Measurements from ENCODE around the gene PSMC3IP. TPM values are rescaled to one million over a fixed set of nuclear protein-coding genes. Genes with fewer than 3 reads are reported as not detected.
"Not testable (repeated sequence)": the region's sequence is repeated elsewhere in the genome, so short reads cannot be mapped to it uniquely, and the experiment has no call there.

The PSMC3IP gene
- total RNA-seq, 2 experiments from 2014 or later, result 27.0 to 28.9 TPM

GRCh38 chr17:42548993-42549755 is 28.4 kb downstream of the PSMC3IP start:
- Mint-ChIP-seq H3K36me3 (ENCODE audit: low read depth) (peaks cover 3% of the 10 kb centered on the region), H3K27me3 (no peaks in the 10 kb centered on the region), H3K9me3 (ENCODE audit: low read depth) (no peaks in the 10 kb centered on the region), H3K27ac (no peak overlapping the region), H3K4me1 (peaks cover 17% of the 10 kb centered on the region), H3K4me3 (peak overlapping the region; percentile 36)
- POLR2A ChIA-PET, result interaction anchor here (1.1 kb wide), 1 partner anchor 12 kb away, joined by 7 read pairs; no protein-coding TSS in a partner anchor
- DNase-seq, result no peak
- no peak for ATAC-seq
- CTCF ChIA-PET, result interaction anchor here (0.8 to 1.3 kb wide), 7 partner anchors 10 to 173 kb away, joined by 3 to 7 read pairs (median 3); partner anchors contain the start of genes NAGLU and PSMC3IP
- intact Hi-C loops (cut with DNase I, micrococcal nuclease), result no loop called here

GRCh38 chr17:42548070-42548837 is 29.3 kb downstream of the PSMC3IP start:
- Mint-ChIP-seq H3K4me3 (peak overlapping the region; percentile 36), H3K36me3 (ENCODE audit: low read depth) (peaks cover 3% of the 10 kb centered on the region), H3K9me3 (ENCODE audit: low read depth) (no peaks in the 10 kb centered on the region), H3K27ac (no peak overlapping the region), H3K4me1 (peaks cover 13% of the 10 kb centered on the region), H3K27me3 (no peaks in the 10 kb centered on the region)
- POLR2A ChIA-PET, result interaction anchor here (0.5 to 1.5 kb wide), 4 partner anchors 11 to 420 kb away, joined by 3 to 7 read pairs (median 4); partner anchors contain the start of gene NAGLU
- intact Hi-C loops (cut with DNase I, micrococcal nuclease), result no loop called here
- peak; percentile 92 for DNase-seq
- CTCF ChIA-PET, result interaction anchor here (0.6 to 1.3 kb wide), 13 partner anchors 11 to 450 kb away, joined by 3 to 7 read pairs (median 3); partner anchors contain the start of genes NAGLU, PSMC3IP and RPL27
- peak; percentile 93 for ATAC-seq

- Mint-ChIP-seq H3K36me3 (ENCODE audit: low read depth) (peaks cover 3% of the 10 kb centered on the region), H3K4me1 (peaks cover 12% of the 10 kb centered on the region), H3K27ac (no peak overlapping the region), H3K27me3 (no peaks in the 10 kb centered on the region), H3K4me3 (no peak overlapping the region), H3K9me3 (ENCODE audit: low read depth) (no peaks in the 10 kb centered on the region)
- ATAC-seq (no peak), DNase-seq (no peak)
- ChIA-PET POLR2A (interaction anchor here (0.5 to 1.5 kb wide), 3 partner anchors 10 to 421 kb away, joined by 3 to 7 read pairs (median 4); partner anchors contain the start of gene NAGLU), CTCF (interaction anchor here (0.6 to 1.2 kb wide), 7 partner anchors 11 to 451 kb away, joined by 3 to 4 read pairs (median 3); partner anchors contain the start of genes NAGLU and RPL27)
- intact Hi-C loops (cut with DNase I, micrococcal nuclease), result no loop called here
These were observed 29.8 kb downstream of the PSMC3IP start for GRCh38 chr17:42547698-42548069.

DNA sequence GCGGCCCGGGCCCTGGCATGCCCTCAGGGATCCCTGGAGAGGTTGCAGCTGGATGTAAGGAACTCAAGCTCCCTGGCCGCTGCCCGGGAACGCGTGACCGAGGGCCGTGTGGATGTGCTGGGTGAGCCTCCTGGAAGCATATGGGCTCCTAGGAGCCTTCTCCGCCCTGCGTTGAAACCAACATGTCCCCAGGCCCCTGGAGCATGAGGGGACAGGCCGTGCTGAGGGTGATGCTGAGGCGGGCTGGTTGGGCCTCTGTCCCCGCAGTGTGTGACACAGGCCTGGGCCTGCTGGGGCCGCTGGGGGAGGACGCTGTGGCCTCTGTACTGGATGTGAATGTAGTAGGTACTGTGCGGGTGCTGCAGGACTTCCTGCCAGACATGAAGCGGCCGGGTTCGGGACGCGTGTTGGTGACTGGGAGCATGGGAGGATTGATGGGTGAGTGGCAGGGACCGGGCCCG is 30.5 kb downstream of the PSMC3IP start:
- intact Hi-C loops (cut with DNase I, micrococcal nuclease), result no loop called here
- ATAC-seq, result no peak

DNA sequence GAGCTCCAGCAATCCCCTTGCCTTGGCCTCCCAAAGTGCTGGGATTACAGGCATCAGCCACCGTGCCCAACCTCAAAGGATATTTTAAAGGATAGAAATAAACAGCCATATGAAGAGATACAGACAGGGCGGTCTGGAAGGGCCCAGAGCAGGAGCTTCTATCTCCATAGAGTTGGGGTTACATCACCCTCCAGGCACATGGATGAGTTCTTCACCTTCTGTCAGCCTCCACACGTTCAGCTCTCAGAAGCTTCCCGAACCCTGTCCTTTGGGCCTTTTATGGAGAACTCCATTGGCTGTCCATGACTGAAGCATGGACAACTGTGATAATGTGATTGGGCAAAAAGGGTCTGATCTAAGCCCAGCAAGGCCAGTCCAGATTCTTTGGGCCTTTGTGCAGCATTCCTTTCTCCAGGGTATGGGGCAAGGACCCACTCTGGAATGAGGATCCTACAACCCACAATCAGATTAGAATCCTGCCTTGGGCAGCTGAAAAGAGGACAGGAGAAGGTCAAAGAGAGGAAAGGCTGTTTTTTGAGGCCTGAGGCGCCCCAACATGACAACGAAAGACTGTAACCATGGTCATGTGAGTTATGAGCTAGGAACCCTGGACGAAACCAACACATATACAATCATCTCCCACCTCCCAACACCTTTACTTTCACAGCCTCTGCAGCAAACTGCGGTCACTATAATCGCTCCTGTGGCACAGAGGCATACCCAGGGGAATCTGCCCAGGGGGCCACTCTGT is 31.6 kb downstream of the PSMC3IP start:
- ATAC-seq; H3K4me3 Mint-ChIP-seq; H3K27me3 Mint-ChIP-seq; H3K27ac Mint-ChIP-seq; H3K9me3 Mint-ChIP-seq (ENCODE audit: low read depth); DNase-seq; CTCF ChIA-PET; H3K36me3 Mint-ChIP-seq (ENCODE audit: low read depth); intact Hi-C loops (cut with DNase I, micrococcal nuclease): not testable (repeated sequence)
- peaks cover 18% of the 10 kb centered on the region for H3K4me1 Mint-ChIP-seq
- POLR2A ChIA-PET, result interaction anchor here (0.6 kb wide), 1 partner anchor 13 kb away, joined by 3 read pairs; no protein-coding TSS in a partner anchor

More for the DNA sequence above, 30.5 kb downstream of the PSMC3IP start:
- no peak overlapping the region for H3K27ac Mint-ChIP-seq
- no peaks in the 10 kb centered on the region for H3K27me3 Mint-ChIP-seq
- DNase-seq, result no peak
- H3K4me3 Mint-ChIP-seq, result no peak overlapping the region
- POLR2A ChIA-PET, result interaction anchor here (1.5 kb wide), 1 partner anchor 11 kb away, joined by 3 read pairs; the partner anchor contains the start of gene NAGLU
- peaks cover 12% of the 10 kb centered on the region for H3K4me1 Mint-ChIP-seq
- H3K36me3 Mint-ChIP-seq (ENCODE audit: low read depth), result peaks cover 3% of the 10 kb centered on the region
- H3K9me3 Mint-ChIP-seq (ENCODE audit: low read depth), result no peaks in the 10 kb centered on the region
- CTCF ChIA-PET, result interaction anchor here (0.6 kb wide), 1 partner anchor 17 kb away, joined by 3 read pairs; no protein-coding TSS in a partner anchor

- Mint-ChIP-seq H3K27me3 (no peaks in the 10 kb centered on the region), H3K9me3 (ENCODE audit: low read depth) (no peaks in the 10 kb centered on the region), H3K4me1 (peaks cover 23% of the 10 kb centered on the region), H3K4me3 (no peak overlapping the region), H3K27ac (no peak overlapping the region), H3K36me3 (ENCODE audit: low read depth) (peaks cover 15% of the 10 kb centered on the region)
- CTCF ChIA-PET, result no interaction called here
- ATAC-seq, result no peak
- no peak for DNase-seq
- intact Hi-C loops (cut with DNase I, micrococcal nuclease), result no loop called here
- POLR2A ChIA-PET, result no interaction called here
These were observed 32.6 kb downstream of the PSMC3IP start for GRCh38 chr17:42544874-42545283.

- H3K9me3 Mint-ChIP-seq (ENCODE audit: low read depth), result no peaks in the 10 kb centered on the region
- peaks cover 15% of the 10 kb centered on the region for H3K4me1 Mint-ChIP-seq
- intact Hi-C loops (cut with DNase I, micrococcal nuclease), result no loop called here
- POLR2A ChIA-PET, result no interaction called here
- ATAC-seq (no peak), DNase-seq (no peak)
- peaks cover 20% of the 10 kb centered on the region for H3K36me3 Mint-ChIP-seq (ENCODE audit: low read depth)
- CTCF ChIA-PET, result interaction anchor here (1.3 kb wide), 1 partner anchor 16 kb away, joined by 3 read pairs; no protein-coding TSS in a partner anchor
- no peak overlapping the region for H3K4me3 Mint-ChIP-seq
- H3K27ac Mint-ChIP-seq, result no peak overlapping the region
- H3K27me3 Mint-ChIP-seq, result no peaks in the 10 kb centered on the region
These were observed 34.1 kb downstream of the PSMC3IP start for GRCh38 chr17:42543190-42544079.

DNA sequence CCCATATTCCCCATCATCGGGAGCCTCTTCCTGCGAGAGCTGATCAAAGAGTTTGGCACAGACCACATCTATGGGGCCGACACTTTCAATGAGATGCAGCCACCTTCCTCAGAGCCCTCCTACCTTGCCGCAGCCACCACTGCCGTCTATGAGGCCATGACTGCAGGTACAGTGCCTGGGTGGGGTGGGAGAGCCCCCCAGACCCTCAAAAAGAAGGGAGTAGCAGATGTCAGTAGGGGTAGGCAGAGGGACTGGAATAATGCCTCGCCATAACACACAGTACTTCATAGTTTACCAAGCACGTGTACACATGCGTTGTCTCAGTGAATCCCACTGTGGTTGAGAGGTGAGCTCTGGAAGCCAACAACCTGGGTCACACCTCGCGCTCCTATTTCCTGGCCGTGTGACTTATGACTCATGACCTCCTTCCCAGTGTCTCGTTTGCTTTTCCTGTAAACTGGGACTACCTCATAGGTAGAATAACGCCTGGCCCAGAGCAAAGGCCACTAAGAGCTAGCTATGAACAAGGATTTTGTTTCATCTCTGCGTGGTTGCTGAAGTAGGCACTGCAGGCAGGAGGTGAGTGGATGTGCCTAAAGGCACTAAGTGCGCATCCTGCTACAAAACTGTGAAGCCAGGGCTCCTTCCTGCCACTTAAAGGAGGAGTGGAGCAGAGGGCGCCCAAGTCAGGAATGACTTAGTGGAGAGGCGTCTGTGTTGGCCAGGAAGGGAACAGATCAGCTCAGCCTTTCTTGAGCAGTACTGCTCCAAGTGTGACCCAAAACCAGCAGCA is 36.3 kb downstream of the PSMC3IP start:
- Mint-ChIP-seq H3K4me1 (peaks cover 23% of the 10 kb centered on the region), H3K36me3 (ENCODE audit: low read depth) (peaks cover 20% of the 10 kb centered on the region), H3K27ac (peak overlapping the region; percentile 55), H3K9me3 (ENCODE audit: low read depth) (no peaks in the 10 kb centered on the region), H3K27me3 (no peaks in the 10 kb centered on the region), H3K4me3 (no peak overlapping the region)
- POLR2A ChIA-PET, result no interaction called here
- ATAC-seq (peak; percentile 63), DNase-seq (peak; percentile 50)
- CTCF ChIA-PET, result interaction anchor here (0.6 to 1.2 kb wide), 10 partner anchors 9 to 611 kb away, joined by 3 to 5 read pairs (median 3); partner anchors contain the start of gene ODAD4
- intact Hi-C loops (cut with DNase I, micrococcal nuclease), result no loop called here

GRCh38 chr17:42540558-42540957 is 37.0 kb downstream of the PSMC3IP start:
- CTCF ChIA-PET, result interaction anchor here (0.6 to 1.2 kb wide), 7 partner anchors 8 to 610 kb away, joined by 3 to 5 read pairs (median 3); partner anchors contain the start of gene ODAD4
- H3K27me3 Mint-ChIP-seq; POLR2A ChIA-PET; H3K9me3 Mint-ChIP-seq (ENCODE audit: low read depth); DNase-seq; ATAC-seq; H3K4me3 Mint-ChIP-seq; intact Hi-C loops (cut with DNase I, micrococcal nuclease): not testable (repeated sequence)
- H3K4me1 Mint-ChIP-seq, result peaks cover 25% of the 10 kb centered on the region
- H3K36me3 Mint-ChIP-seq (ENCODE audit: low read depth), result peaks cover 20% of the 10 kb centered on the region
- peak overlapping the region; percentile 55 for H3K27ac Mint-ChIP-seq
